Measurements from ENCODE around the gene SYT2.
"Not testable (repeated sequence)": the region's sequence is repeated elsewhere in the genome, so short reads cannot be mapped to it uniquely, and the experiment has no call there.

- not testable (repeated sequence) for TF ChIP-seq POLR2A (IDR thresholded peaks at IDR 0.05; ENCODE audit: low read depth, low read length); POLR2AphosphoS5 (IDR thresholded peaks at IDR 0.05; ENCODE audit: low read depth, low read length); PAX5 (IDR thresholded peaks at IDR 0.05; ENCODE audit: insufficient read depth, low read length, severe bottlenecking)
These were observed 165.3 kb downstream of the SYT2 start for GRCh38 chr1:202544766-202545449.

Data from GM12891 (cell line).